Measurements from ENCODE around the gene ATP8A2.

- TF ChIP-seq POLR2A (IDR thresholded peaks at IDR 0.05) (no peak), CTCF (IDR thresholded peaks at IDR 0.05) (no peak)
Observed at GRCh38 chr13:25490236-25490635, 118.5 kb downstream of the ATP8A2 start.

Measured in transverse colon (tissue), 3 donors.